ENCODE measurements around the gene GRID2. TPM values are rescaled to one million over a fixed set of nuclear protein-coding genes. Genes with fewer than 3 reads are reported as not detected.

GRID2 gene
- total and polyA plus RNA-seq, 8 donors, result 0.39 TPM; not detected in 7

DNA sequence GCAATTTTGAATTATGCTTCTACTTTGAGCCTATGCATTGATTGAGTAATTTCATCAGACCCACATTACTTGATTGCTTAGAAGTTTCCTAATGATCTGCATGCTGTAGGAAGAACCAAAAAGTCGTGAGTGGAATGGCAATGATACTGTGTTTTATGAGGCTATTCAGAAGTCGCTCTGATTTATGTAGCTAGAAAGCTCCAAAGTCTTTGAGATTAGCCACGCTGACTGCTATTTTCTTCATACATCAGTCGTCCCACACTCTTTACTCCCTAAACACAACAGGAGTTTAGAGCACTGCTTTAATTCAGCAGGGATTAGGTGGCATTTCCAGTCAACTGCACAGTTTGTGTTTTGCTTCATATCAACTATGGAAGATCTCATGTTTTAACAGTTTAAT lies 4.1 kb downstream of the GRID2 start:
- Histone ChIP-seq H3K36me3 (no peaks in the 10 kb centered on the region), H3K27me3 (peaks cover 0 to 17% (median 1%) of the 10 kb centered on the region in 4 donors), H3K27ac (no peak overlapping the region), H3K4me1 (peaks cover 2 to 8% (median 4%) of the 10 kb centered on the region in 3 donors), H3K9me3 (no peaks in the 10 kb centered on the region), H3K4me3 (no peak overlapping the region)
- TF ChIP-seq, protein P1, sequence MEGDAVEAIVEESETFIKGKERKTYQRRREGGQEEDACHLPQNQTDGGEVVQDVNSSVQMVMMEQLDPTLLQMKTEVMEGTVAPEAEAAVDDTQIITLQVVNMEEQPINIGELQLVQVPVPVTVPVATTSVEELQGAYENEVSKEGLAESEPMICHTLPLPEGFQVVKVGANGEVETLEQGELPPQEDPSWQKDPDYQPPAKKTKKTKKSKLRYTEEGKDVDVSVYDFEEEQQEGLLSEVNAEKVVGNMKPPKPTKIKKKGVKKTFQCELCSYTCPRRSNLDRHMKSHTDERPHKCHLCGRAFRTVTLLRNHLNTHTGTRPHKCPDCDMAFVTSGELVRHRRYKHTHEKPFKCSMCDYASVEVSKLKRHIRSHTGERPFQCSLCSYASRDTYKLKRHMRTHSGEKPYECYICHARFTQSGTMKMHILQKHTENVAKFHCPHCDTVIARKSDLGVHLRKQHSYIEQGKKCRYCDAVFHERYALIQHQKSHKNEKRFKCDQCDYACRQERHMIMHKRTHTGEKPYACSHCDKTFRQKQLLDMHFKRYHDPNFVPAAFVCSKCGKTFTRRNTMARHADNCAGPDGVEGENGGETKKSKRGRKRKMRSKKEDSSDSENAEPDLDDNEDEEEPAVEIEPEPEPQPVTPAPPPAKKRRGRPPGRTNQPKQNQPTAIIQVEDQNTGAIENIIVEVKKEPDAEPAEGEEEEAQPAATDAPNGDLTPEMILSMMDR (IDR thresholded peaks at IDR 0.05), result no peak
- no peak for FAIRE-seq
- ATAC-seq, result no peak
- DNase-seq, result no peak
- intact Hi-C loops (cut with DNase I), result no loop called here
- WGBS, 2 donors, result 70 to 77% methylated on average over 4 of the region's 4 CpGs

DNA sequence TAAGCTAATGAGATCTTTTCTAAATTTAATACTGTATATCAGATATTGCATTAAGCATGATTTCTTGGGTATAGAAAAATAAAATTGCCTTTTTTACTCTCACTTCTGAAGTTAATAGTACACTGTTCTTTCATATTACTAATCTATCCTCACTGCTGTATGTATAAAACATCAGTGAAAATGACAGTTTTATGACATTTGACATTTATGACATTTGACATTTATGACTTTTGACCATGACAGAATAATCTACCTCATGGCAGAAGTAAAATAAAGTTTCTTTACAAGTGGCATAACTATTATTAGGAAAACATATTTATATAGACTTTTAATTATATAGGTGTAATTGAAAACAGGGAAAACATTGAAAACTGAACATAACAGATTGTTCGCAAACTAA lies 13.3 kb downstream of the GRID2 start:
- Histone ChIP-seq H3K27ac (no peak overlapping the region), H3K36me3 (no peaks in the 10 kb centered on the region), H3K27me3 (no peaks in the 10 kb centered on the region), H3K4me1 (no peaks in the 10 kb centered on the region), H3K4me3 (no peak overlapping the region), H3K9me3 (no peaks in the 10 kb centered on the region)
- no peak for DNase-seq
- no peak for FAIRE-seq
- 98 to 100% methylated on average over 1 of the region's 1 CpG for WGBS, 2 donors
- ATAC-seq, result no peak
- TF ChIP-seq, protein P1 (IDR thresholded peaks at IDR 0.05), result no peak
- intact Hi-C loops (cut with DNase I), result no loop called here

DNA sequence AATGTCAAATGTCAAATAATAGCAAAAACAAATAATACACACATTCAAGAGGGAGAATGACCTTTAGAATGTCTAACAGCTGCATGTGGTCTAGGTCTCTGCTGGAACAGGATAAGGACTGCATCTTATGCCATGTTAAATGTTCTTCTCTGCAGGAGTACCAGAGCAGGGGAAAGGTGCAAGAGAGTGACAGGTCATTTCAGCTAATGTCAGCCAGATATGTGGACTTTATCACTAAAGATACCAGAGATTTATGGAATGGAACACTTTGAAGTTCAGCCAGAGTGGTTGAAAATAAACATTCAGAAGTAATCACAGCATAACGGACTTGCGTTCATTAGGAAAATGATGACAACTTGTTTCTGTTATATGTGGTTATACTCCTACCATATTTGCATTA lies 24.3 kb downstream of the GRID2 start:
- ATAC-seq (no peak), DNase-seq (no peak), FAIRE-seq (no peak)
- Histone ChIP-seq H3K4me1 (no peaks in the 10 kb centered on the region), H3K27ac (no peak overlapping the region), H3K27me3 (peaks cover 0 to 12% (median 0%) of the 10 kb centered on the region in 4 donors), H3K9me3 (no peaks in the 10 kb centered on the region), H3K4me3 (no peak overlapping the region), H3K36me3 (no peaks in the 10 kb centered on the region)
- 22 to 28% methylated on average over 2 of the region's 2 CpGs for WGBS, 2 donors
- intact Hi-C loops (cut with DNase I), result no loop called here
- TF ChIP-seq, protein P1 (IDR thresholded peaks at IDR 0.05), result no peak

DNA sequence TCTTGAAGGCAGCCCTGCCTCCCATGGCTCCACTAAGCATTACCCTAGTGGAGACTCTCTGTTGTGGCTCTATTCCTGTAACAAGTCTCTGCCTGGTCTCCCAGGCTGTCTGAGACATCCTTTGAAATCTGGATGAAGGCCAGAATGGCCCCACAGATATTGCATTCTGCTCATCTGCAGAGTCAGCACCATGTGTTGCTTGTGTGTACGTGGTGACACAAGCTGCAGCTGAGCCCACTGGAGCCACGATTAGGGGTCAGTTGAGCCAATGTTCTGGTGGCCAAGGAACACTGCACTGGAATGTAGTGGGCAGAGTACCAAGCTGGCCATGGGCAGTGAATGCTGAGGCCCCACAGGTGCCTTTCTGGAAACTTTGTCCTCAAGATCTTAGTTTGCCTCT lies 29.2 kb downstream of the GRID2 start:
- Histone ChIP-seq H3K9me3 (no peaks in the 10 kb centered on the region), H3K36me3 (no peaks in the 10 kb centered on the region), H3K27me3 (peaks cover 0 to 5% (median 0%) of the 10 kb centered on the region in 4 donors), H3K4me3 (no peak overlapping the region), H3K4me1 (no peaks in the 10 kb centered on the region), H3K27ac (no peak overlapping the region)
- WGBS, 2 donors, result 82 to 89% methylated on average over 2 of the region's 2 CpGs
- intact Hi-C loops (cut with DNase I), result no loop called here
- TF ChIP-seq, protein P1 (IDR thresholded peaks at IDR 0.05), result no peak
- FAIRE-seq (no peak), DNase-seq (peak in 1 of 6 donors; percentile 21), ATAC-seq (no peak)

DNA sequence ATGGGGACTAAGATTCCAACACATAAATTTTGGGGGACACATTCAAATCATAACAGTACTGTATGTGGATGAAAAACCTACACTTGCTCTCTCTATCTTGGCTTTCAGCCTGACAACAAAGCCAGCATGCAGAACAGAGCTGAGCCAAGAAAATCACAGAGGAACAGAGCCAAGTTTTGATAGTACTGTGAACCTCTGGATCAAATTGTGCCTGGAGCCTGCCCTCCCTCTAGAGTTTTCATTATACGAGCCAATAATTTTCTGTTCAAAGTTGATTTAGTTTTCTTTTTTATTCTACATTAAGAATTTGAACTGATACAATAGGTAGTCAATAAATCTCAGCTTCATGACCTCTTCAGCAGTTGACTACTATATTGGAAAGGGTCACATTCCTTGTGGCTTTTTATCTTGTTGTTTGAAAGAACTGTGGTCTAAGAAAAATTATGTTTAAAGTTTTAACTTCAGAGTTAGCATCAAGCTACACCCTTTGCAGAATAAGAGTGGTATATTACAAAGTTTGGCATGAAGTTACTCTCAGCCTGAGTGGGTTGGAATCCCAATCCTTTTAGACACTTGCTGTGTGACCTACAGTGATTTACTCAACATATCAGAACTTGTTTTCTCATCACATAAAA lies 31.1 kb downstream of the GRID2 start:
- no peak for FAIRE-seq

More for the DNA sequence above, 31.1 kb downstream of the GRID2 start:
- peak; percentile 68 to 91 (median 80) for ATAC-seq
- DNase-seq, result peak in 2 of 6 donors; percentile 18 to 29
- H3K36me3 ChIP-seq, result no peaks in the 10 kb centered on the region
- no peaks in the 10 kb centered on the region for H3K9me3 ChIP-seq
- no peaks in the 10 kb centered on the region for H3K4me1 ChIP-seq
- no peaks in the 10 kb centered on the region for H3K27me3 ChIP-seq
- intact Hi-C loops (cut with DNase I), result no loop called here
- no peak overlapping the region for H3K4me3 ChIP-seq
- H3K27ac ChIP-seq, result no peak overlapping the region
- 3 to 6% methylated on average over 1 of the region's 1 CpG for WGBS, 2 donors
- TF ChIP-seq, protein P1 (IDR thresholded peaks at IDR 0.05), result no peak
